DND-41 (cell line): ENCODE data around the gene ICA1.

ENCODE experiments used
- CTCF ChIP-seq: IDR thresholded peaks from 2 replicates; pipeline ENCODE4 v1.5.1; 2012; ENCODE audit warnings: borderline replicate concordance, low read length, moderate library complexity, mild to moderate bottlenecking; ENCODE audit not compliant: poor library complexity, severe bottlenecking; ENCODE audit errors: extremely low read depth
- EZH2 ChIP-seq: IDR thresholded peaks from 3 replicates; pipeline ENCODE4 v1.6.1; 2012; ENCODE audit warnings: borderline replicate concordance, low read depth, mild to moderate bottlenecking, moderate library complexity, low read length, inconsistent platforms; ENCODE audit not compliant: severe bottlenecking

DNA sequence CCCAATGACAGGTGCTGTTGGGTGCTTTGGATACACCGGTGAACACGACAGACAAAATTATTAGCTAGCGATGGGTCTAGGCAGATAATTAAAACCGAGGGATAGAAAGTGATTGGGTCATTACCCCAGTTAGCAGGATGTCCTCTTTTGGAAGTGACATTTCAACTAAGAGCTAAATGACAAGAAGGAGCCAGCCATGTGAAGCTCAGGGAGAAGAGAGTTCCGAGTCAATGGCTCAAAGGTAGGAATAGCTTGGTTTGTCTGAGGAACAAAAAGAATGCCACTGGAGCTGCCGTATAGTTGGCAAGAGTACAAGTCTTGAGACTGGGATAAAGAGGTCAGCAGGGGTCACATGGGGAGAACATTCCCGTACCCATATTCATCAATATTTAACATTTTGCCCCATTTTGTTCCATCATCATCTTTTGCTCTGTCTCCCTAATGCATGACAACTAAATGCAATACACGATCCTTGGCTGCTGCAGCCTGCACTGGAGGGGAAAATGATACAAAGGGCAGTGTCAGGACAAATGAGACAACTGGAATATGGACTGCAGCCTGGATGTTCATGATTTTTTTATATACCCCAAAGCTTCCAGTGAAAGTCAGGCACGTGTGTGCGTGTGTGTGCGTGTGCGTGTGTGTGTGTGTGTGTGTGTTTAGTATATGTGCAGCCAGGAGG is 115.7 kb downstream of the ICA1 start:
- TF ChIP-seq CTCF (no peak), EZH2 (no peak)
